Hindlimb muscle (tissue), 1 donor: ENCODE data around the gene MSI1. TPM values are rescaled to one million over a fixed set of nuclear protein-coding genes. Genes with fewer than 3 reads are reported as not detected.
"Not testable (repeated sequence)": the region's sequence is repeated elsewhere in the genome, so short reads cannot be mapped to it uniquely, and the experiment has no call there.

Experiments used
- DNase-seq: peaks from one replicate; pipeline ENCODE4 v3.0.0-alpha.2; 2013
- polyA plus RNA-seq: library from polyadenylated mRNA; unstranded; fragments of 120-200 nt; gene quantifications from one replicate; pipeline ENCODE4 v1.2.1, GENCODE V29; 2013; ENCODE audit not compliant: insufficient read length

MSI1 gene
- polyA plus RNA-seq, 1 donor: 6.4 TPM

DNA sequence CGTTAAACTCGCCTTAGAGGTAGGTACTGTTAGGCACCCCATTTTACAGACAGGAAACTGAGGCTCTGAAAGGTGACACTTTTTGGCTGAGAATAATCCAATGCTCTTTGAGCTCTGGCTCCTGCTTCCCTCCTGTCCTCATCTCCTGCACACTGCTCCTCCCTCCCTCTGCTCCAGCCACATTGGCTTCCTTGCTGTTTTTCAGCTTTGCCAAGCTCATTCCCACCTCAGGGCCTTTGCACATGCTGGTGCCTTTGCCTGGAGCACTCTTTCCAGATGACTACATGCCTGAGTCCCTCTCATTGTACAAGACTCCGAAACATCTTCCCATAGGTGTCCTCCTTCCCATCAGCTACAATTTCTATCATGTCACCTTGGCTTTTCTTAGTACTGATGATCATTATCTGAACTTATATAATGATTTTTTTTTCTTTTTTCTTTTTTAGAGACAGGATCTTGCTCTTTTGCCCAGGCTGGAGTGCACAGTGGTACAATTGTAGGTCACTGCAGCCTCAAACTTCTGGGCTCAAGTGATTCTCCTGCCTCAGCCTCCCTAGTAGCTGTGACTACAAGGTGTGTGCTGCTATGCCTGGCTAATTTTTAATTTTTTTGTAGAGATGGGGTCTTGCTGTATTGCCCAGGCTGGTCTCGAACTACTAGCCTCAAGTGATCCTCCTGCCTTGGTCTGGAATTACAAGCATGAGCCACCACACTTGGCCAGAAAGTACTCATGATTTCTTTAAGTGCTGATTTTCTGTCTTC is 15.2 kb downstream of the MSI1 start:
- DNase-seq: no peak

DNA sequence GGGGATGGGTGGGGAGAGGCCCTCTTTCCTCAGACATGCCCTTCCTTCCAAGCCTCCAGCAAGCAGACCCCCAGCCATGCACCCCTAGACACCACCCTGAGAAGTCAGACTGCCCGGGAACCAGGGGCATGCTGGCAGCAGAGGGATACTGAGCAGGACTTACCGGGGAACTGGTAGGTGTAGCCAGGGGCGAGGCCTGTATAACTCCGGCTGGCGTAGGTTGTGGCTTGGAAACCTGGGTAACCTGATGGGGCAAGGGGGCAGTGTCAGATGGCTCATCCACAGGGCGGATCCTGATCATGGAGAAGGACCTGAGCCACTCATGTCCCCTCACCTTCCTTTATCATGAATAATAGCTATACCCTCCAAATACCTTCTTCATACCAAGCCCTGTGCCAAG is 15.8 kb downstream of the MSI1 start:
- DNase-seq: no peak

DNA sequence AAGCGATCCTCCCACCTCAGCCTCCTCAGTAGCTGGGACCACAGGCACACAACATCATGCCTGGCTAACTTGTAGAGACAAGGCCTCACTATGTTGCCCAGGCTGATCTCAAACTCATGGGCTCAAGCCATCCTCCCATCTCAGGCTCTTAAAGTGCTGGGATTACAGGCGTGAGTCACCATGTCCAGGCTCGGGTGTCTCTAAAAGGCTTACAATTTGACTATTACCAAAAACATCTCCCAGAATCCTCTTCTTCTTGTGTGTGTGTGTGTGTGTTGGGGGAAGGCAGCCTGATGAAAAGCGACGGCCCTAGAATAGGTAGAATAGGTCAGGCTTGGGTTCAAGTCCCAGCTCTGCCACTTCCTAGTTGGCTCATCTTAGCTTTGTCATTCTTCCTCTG is 16.8 kb downstream of the MSI1 start:
- DNase-seq: no peak

DNA sequence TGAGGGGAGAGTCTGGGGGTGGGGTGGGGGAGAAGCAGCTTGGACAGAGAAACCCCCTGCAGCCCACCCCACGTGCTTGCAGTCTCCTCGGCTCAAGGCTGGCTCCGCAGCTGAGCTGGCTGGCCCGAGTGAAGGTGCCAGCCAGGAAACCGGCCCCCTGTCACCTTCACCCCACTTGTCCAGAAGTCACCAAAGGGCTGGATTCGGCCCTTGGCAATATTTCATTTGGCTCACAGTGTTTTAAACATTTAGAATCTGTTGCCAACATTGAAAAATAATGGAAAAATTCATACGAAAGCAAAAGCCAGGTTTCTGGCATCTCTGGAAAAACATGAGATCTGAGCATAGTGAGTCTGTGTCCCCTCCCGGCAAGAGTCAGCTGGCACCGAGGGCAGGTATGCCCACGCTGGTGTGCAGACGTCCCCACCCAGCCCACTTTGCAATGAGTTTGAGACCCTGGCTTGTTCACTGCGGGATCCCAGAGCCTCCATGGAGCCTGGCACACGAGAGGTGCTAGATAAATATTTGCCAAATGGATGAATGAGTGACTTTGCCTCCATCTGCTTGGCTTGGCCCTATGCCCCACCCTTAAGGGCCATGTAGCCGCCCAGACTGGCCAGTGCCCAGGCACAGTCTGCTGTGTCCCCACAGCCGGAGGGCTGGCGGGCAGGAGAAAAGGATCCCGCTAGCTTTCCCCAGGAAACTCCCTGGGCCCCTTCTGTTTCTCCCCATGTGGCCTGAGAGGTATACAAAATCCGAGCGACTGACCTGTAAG is 18.2 kb downstream of the MSI1 start:
- DNase-seq: no peak

- no peak for DNase-seq
These were observed 21.2 kb downstream of the MSI1 start for GRCh38 chr12:120347766-120348165.

GRCh38 chr12:120346681-120347080 is 22.3 kb downstream of the MSI1 start:
- DNase-seq: no peak

DNA sequence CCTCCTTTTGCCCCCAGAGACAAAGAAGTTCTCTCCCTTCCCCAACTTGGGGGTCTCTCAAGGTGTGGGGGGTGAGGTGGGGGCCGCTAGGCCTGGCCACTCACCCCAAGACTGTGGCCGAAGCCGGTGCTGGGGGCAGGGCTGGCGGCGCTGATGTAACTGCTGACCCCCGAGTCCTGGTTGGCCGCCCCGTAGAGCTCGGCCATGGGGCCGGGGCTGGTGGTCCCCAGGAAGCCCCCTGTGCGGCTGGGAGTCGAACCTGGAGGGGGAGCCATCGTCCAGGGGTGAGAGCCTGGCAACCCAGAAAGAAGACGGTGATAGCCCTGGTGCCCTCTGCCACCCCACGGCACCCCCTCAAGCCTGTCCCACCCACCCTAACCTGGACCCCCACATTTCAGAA is 22.9 kb downstream of the MSI1 start:
- no peak for DNase-seq

GRCh38 chr12:120343692-120344091 is 25.3 kb downstream of the MSI1 start:
- no peak for DNase-seq

- no peak for DNase-seq
These were observed 25.9 kb downstream of the MSI1 start for GRCh38 chr12:120343039-120343537.

DNA sequence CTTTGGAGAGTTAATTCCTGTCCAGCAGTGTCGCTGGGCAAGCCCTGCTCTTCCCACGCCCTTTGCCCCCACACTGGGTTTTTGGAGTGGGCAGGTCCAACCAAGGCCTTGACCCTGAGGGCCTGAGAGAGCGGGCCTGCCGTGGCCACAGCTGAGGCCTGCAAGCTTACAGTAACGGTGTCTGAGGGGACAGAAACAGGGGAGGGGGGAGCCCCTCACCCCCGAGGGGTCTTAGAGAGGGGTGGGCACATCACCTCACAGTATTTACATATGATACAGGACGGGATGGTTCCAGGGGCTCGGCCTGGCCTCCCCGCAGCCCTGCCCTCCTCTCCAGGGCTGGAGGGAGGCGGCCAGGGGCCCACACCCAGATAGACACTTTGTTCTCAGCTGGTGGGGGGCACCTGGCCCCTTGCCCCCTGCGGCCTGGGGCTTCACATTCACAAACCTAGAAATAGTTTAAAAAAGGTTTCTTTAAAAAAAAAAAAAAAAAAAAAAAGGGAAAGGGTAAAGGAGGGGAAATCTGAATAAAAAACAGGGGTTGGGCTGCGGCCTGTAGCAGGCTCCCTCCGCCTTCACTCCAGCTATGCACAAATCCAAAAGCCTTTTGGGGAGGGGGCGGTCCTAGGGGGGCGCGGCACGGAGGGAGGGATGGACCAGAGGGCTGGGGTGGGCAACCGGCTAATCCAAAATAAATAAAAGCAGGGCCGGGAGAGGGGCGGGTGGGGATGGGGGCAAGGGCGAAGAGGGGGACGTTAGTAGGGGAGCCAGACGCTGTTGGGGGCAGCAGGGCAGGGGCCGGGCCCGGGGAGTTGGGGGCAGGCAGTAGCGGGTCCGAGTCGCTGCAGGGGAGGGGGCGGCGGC is 26.6 kb downstream of the MSI1 start:
- no peak for DNase-seq

DNA sequence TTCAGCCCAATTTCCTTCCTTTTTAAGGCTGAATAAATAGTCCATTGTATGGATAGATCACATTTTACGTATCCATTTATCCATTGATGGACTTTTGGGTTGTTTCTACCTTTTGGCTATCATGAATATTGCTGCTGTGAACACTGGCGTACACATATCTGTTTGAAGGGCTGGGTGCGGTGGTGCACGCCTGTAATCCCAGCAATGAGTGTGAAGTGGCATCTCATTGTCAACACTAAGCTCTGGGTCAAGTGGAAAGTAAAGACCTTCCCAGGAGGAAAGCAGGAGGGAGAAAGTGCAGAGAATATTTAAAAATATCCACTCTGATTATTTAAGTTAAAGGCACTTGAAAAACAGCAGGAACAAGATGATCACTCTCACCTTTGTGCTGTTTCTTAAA is 29.7 kb downstream of the MSI1 start:
- no peak for DNase-seq

- no peak for DNase-seq
These were observed 31.2 kb downstream of the MSI1 start for GRCh38 chr12:120337730-120338129.

GRCh38 chr12:120336392-120336791 is 32.6 kb downstream of the MSI1 start:
- DNase-seq: not testable (repeated sequence)

DNA sequence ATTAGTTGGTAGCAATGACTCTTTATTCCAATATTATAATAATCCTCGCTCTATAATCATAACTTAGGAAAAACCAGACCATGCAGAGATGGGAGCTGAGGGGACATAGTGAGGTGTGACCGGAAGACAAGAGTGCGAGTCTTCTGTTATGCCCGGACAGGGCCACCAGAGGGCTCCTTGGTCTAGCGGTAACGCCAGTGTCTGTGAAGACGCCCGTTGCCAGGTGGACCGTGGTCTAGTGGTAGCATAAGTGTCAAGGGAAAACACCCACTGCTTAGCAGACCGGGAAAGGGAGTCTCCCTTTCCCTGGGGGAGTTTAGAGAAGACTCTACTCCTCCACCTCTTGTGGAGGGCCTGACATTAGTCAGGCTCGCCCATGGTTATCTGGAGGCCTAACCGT is 33.5 kb downstream of the MSI1 start:
- DNase-seq: not testable (repeated sequence)

DNA sequence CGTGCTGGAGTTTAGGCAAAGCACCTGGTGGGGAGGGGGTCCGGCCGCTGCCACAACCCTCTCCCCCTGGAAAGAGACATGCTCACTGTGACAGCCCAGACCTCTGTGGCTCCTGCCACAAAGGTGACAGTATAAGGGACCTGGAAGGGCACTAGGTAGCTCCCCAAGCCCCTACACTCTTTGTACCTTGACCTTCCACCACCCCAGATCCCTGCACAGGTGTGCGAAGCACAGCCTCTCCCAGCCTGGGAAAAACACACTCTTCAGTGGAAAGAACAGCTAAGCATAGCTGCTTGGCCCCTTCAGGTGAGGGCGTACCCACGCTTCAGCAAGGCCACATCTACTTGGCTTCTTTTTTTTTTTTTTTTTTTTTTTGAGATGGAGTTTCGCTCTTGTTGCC is 36.4 kb downstream of the MSI1 start:
- no peak for DNase-seq

- DNase-seq: no peak
These were observed 36.9 kb downstream of the MSI1 start for GRCh38 chr12:120332041-120332440.

GRCh38 chr12:120331390-120331789 is 37.6 kb downstream of the MSI1 start:
- no peak for DNase-seq

GRCh38 chr12:120328228-120328627 is 40.7 kb downstream of the MSI1 start:
- no peak for DNase-seq

GRCh38 chr12:120327593-120327992 is 41.4 kb downstream of the MSI1 start, which contains the start of gene PLA2G1B:
TSS of gene PLA2G1B (minus strand) at chr12:120327779. CDS start at chr12:120327753, 26 bp downstream.
- no peak for DNase-seq

DNA sequence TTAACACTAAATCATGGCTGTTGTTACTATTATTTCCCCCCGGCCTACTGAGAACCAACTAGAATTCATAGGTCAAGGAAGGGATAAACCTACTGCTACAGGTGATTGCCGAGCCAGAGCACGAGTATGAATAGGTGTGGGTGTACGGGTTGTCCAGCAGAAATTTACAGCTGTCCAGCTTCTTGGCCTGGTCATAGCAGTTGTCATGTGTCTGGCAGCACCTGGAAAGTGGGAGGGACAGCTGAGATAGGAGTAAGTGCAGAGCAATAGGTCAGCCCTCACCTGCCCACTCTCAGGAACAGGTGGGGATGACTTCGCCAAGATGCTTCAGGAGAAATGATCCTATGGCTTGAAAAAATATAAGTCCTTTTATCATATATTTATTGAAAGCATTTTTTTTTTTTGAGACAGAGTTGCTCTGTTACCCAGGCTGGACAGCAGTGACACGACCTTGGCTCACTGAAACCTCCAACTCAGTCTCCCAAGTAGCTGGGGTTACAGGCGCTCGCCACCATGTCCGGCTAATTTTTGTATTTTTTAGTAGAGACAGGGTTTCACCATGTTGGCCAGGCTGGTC is 44.0 kb downstream of the MSI1 start:
- no peak for DNase-seq

GRCh38 chr12:120323772-120324171 is 45.2 kb downstream of the MSI1 start:
- no peak for DNase-seq
